RPMI7951 (cell line): Measurements from ENCODE around the gene ANK2. TPM values are rescaled to one million over a fixed set of nuclear protein-coding genes. Genes with fewer than 3 reads are reported as not detected.
A peak's percentile ranks its signal among the peaks of the same experiment; 100 is the strongest.

Experiments used
- DNase-seq: peaks from one replicate; pipeline ENCODE4 v3.0.0-alpha.2; 2012; ENCODE audit warnings: low read depth
- total RNA-seq: library from RNA; depleted of rRNA; stranded (reverse); fragments of >200 nt; shearing (Covaris generic); gene quantifications from 2 replicates; pipeline ENCODE4 v1.2.3, GENCODE V29; 2014

Gene ANK2
- total RNA-seq, 1 experiment from 2014 or later: 10.5 TPM

- DNase-seq: no peak
These were observed 44.9 kb downstream of the ANK2 start for GRCh38 chr4:113094331-113094730.

GRCh38 chr4:113094802-113095201 is 45.3 kb downstream of the ANK2 start:
- DNase-seq: peak; percentile 4

DNA sequence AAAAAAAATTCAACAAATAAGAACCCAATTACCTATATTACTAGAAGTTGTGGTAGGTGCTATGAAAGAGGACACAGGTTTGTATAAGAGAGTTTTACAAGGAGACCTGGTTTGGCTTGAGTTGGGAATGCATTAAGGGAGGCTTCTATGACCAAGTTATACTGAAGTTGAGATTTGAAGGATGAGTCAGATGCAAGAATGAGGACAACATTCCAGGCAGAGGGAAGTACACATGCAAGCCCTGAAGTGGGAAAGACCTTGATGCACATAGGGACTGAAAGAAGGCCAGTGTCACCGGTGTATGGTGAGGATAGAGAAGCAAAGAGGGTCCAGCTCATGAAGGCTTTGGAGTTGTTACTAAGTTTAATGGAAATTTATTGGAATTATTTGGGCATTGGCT is 52.2 kb downstream of the ANK2 start:
- peak; percentile 4 for DNase-seq

DNA sequence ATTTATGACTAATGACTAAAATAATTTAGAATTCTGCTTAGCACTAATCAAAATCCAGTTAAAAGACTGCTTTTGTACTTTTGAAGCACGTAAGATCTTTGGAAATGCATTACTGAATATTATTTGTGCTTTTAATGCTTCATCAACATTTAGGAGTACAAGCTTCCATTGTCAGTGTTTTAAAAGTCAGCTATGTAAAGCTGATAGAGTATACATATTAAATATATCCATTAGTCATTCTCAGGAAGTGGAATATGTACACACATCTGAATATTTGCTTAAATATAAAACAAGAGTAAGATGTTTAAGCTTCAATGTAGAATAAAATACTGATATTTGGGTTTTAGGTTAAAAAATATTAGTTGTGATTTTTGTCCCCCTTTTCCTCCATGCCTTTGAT is 54.1 kb downstream of the ANK2 start:
- no peak for DNase-seq

- DNase-seq: peak; percentile 32
These were observed 56.7 kb downstream of the ANK2 start for GRCh38 chr4:113106108-113106507.

DNA sequence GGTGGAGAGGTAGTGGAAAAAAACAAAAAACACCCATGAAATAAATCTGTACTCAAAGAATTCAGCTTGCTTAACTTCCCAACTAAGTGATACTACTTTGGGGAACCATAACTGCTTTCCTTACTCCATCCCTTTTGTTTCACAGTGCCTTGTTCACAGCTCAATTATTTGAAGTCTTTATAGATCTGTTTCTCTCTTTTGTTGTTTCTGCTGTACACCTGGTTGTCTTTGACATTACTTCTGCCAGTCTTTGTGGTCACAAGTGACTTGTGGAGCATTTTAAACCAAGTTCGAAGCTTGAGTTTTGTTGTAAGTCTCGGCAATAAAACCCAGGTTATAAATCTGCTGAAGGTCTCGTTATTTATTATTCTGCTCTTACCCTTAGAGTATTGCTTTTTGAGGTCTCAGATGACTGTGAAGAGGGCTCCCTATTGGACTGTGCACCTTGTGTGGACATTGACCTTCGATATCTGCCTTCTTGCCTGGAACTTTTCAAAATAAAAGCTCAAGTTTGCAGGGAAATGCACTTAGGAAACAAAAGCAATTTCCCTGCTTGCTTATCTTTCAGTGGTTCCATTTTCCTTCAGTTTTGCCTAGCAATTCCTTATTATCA is 59.8 kb downstream of the ANK2 start:
- DNase-seq: no peak

DNA sequence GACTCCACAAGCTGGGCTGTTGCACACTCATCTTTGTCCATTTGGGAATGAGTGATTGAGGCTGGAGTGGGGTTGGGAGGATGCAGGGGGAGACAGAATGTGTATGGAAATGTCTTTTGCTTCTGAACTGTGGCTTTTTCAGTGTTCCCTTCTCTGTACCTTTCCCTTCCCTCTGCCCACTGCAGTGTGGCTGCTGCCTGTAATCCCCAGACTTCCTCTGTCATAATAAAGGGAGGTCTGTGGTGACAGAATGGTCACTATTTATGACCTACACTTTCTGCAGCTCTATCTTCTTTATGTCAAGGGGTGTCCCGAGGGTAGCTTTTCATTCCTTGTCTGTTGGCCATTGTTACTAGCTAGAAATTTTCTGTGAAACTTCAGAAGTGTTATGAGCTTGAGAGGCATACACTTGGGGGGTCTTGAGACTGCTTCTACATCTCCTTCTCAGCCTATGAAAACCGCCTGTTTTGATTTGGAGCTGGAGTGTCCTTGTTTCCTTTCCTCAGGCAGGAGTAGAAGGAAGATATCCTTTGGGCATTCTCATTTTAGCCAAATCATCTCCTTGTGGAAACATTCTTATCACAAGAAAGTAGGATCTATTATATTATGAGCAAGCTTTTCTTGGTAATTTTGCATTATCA is 63.0 kb downstream of the ANK2 start:
- DNase-seq: no peak

DNA sequence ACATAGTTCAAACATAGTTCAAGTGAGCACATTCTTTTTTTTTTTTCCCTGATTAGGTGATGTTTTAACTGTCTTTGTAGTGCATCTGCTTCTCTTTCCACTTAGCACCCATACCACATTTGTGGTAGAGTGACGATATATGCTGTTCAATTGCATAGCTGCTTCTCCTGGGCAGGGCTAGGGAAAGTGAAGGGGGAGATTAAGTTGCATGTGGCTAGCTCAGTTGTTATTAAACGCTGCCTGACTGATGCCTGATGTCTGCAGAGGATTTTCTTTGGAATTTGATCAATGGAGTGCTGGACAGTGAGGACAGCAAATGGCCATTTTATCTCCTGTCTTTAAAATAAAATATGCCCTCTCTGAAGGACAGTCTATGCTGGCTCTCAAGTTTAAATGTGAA is 63.7 kb downstream of the ANK2 start:
- DNase-seq: no peak

GRCh38 chr4:113114884-113115283 is 65.4 kb downstream of the ANK2 start:
- no peak for DNase-seq

- DNase-seq: no peak
These were observed 67.2 kb downstream of the ANK2 start for GRCh38 chr4:113116414-113117357.

DNA sequence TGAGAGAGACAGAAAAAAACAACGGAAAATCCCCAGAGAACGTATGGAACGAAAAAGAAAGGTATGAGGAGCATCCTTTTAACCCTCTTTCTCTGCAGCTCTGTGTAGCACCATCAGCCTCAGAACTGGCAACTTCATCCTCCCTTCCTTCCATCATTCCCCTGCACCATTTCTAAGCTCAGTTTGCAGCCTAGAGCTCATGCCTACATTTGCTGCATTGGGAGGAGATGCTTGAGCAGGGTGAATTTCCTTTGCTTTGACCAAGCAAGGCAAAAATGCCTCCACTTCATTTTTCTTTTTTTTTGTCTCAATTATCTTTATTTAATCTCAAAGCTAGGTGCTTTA is 67.9 kb downstream of the ANK2 start:
- DNase-seq: no peak

DNA sequence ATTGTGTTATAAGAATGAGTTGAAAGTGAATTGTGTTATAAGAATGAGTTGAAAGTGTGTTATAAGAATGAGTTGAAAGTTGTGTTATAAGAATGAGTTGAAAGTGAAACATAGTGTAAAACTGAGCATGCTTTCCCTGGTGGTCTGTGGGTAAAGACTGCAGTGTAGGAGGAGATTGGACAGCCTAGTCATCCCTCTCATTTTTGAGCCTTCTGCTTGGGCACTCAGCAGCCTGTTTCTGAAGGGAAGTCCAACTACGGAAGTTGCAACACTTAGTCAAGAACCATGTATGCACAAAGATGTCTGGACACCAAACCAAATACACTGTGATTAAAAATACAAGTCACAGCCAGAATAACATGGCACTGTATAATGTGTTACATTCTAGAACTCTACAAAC is 72.6 kb downstream of the ANK2 start:
- DNase-seq: no peak

DNA sequence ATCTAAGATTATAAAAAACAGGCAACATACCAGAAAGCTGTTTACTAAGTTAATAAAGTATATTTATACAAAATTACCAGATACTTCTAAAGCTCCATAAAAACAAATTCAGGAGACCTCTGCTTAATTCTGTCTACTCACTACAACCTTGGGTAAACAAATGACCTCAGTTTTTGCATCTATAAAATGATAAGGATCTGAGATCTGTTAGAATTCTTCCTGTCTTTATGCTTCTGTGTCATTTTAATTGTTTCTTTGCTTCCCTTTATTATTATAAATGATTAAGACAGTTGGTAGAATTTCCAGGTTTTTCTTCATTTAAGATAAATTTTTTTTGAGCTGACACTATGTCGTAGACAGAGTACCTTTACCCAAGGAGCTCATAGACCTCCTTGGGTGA is 76.0 kb downstream of the ANK2 start:
- no peak for DNase-seq

GRCh38 chr4:113131136-113131535 is 81.7 kb downstream of the ANK2 start:
- DNase-seq: peak; percentile 4

DNA sequence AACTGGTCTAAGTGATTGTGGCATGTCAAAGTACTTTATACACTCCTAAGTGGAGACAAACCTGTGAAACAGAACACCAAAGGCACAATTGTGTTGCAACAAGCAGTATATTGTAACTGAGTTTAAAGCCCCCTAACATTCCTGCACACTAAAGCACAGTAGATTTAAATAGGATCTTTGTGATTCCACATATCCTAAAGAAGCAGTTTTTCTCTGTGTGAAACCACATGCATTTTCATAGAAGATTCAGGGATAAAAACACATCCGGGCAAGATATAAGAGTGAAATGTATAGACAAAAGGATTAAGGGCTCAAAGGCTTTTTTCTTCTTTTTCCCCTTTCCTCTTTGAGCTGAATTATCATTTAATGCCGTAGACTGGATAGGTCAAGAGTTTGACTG is 82.2 kb downstream of the ANK2 start:
- peak; percentile 16 for DNase-seq

DNA sequence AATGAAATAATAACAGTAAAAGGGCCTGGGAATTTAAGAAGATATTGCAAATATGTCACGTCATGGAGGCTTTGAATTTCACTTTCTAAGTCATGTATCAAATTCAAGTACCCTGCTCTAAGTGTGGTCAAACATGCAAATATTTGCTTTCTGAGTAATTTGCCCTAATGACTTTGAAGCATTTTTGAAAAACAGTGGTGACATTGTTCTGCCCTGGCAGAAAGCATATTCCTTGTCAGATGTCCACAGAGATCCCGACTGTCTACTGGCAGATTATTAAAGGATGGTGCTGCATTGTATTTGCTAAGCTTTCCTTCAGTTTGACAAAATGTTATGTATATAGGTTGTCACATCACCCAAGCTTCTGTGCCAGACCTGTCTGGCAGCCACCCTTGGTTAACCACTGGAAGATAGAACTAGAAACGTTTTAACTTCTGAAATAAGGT is 92.5 kb downstream of the ANK2 start:
- DNase-seq: peak; percentile 73

DNA sequence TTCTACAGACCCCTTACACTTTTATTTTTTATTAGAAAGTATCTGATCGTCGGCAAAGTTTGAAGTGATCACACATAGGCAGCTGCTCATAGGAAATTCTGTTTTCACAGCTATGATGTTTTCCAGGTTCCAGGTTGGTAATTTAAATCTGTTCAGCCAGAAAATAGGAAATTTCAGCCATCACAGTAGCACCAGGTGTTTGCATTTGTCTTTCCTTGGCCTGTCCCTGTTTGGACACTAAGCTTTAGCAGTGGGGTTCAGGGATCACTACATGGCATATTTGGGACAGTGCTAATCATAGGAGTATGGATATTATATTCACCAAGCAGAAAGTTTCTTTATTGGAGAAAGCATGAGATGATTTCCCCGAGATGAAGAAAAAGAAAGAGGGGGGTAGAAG is 92.9 kb downstream of the ANK2 start:
- no peak for DNase-seq

DNA sequence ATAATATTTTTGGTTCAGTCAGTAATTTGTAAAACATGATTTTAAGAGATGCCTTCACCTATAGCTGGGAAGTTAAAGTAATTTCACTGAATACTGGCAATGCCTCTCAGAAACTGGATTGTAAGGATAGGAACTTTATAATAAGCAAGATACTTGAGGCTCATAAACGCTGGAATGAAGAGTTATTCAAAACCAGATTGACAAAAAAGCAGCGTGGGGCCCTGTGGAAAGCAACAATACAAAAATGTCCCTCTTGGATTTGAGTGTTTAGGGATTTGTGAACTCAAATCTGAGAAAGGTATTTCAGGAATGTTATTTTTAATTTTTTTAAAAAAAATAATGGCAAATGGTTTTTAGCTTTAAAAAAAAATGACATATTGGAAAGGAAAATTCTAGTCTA is 94.6 kb downstream of the ANK2 start:
- no peak for DNase-seq

DNA sequence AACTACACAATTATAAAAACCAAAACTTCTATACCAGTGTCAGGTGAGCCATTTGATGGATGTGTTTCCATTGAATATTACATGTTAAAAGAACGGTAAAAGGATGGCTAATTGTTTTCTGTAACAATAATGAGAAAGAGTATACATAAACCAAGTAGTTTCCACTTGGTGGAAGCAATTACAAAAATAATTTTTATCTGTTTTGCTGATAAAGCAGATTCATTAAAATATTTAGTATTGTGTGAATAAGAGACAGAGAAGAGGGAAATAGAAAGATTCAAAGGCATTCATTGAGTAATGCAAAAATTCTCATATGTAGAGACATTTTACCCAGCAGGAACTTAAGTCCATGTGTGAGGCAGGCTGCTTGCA is 95.7 kb downstream of the ANK2 start:
- DNase-seq: no peak

GRCh38 chr4:113145519-113146291 is 96.3 kb downstream of the ANK2 start:
- DNase-seq: no peak

DNA sequence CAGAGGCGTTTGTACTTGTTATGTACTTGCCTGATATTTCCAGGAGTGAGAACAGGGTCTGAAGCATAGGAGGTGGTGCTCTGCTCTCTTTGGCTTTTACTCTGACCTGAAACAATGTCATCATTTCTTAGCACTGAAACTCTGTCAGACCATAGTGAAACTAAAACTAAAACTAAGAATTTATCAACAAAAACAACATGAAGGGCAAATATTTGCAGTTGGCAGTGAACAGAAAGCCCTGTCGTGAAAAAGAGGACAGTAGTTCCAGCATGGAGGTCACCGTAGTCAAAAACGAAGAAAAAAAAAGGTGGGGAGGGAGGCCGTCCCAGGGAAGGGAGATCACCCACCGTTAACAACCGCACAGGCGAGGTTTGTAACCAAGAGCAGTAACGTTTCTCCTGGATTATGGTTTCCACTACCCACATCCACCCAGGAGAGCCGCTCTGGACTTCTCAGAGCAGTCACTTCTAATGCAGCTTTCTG is 97.5 kb downstream of the ANK2 start:
- DNase-seq: peak; percentile 8
